Neural cell (in vitro differentiated cells): ENCODE results near the gene PGAP6. TPM values are rescaled to one million over a fixed set of nuclear protein-coding genes. Genes with fewer than 3 reads are reported as not detected.
"Not testable (repeated sequence)": the region's sequence is repeated elsewhere in the genome, so short reads cannot be mapped to it uniquely, and the experiment has no call there.

ENCODE experiments used
- H2AFZ ChIP-seq: fragments of 200-600, 300-800 bp; sonication (generic), shearing (Covaris generic); 2 replicates; pipeline ENCODE4 v1.6.0; 2014; ENCODE audit warnings: low read depth, mild to moderate bottlenecking, antibody characterized with exemption, low read length, moderate library complexity
- H3F3A ChIP-seq: fragments of 200-600 bp; shearing (Covaris generic); 2 replicates; pipeline ENCODE4 v1.6.1; 2016; ENCODE audit warnings: mild to moderate bottlenecking, moderate library complexity, mixed read lengths, antibody characterized with exemption, low read length; ENCODE audit not compliant: insufficient read depth, poor library complexity, severe bottlenecking
- H3K27ac ChIP-seq: fragments of 200-600, 300-800 bp; sonication (generic), shearing (Covaris generic); 2 replicates; pipeline ENCODE4 v1.5.1; 2014; ENCODE audit warnings: mild to moderate bottlenecking, low read length, moderate library complexity
- H3K27me3 ChIP-seq: fragments of 300-800, 200-600 bp; sonication (generic), shearing (Covaris generic); 2 replicates; pipeline ENCODE4 v1.6.0; 2014; ENCODE audit warnings: mild to moderate bottlenecking, low read depth, low read length, moderate library complexity; ENCODE audit not compliant: insufficient read depth
- H3K36me3 ChIP-seq: fragments of 300-800, 200-600 bp; sonication (generic), shearing (Covaris generic); 2 replicates; pipeline ENCODE4 v1.5.1; 2014; ENCODE audit warnings: mild to moderate bottlenecking, antibody characterized with exemption, low read length, moderate library complexity; ENCODE audit not compliant: insufficient read depth
- H3K4me2 ChIP-seq: fragments of 300-800, 200-600 bp; sonication (generic), shearing (Covaris generic); 2 replicates; pipeline ENCODE4 v1.6.0; 2014; ENCODE audit warnings: mild to moderate bottlenecking, low read length
- H3K4me3 ChIP-seq: fragments of 300-800, 200-600 bp; sonication (generic), shearing (Covaris generic); 2 replicates; pipeline ENCODE4 v1.5.1; 2014; ENCODE audit warnings: mild to moderate bottlenecking, low read length, moderate library complexity
- H3K79me2 ChIP-seq: fragments of 200-600 bp; shearing (Covaris generic); replicated peaks from 2 replicates; pipeline ENCODE4 v1.6.0; 2014; ENCODE audit warnings: mild to moderate bottlenecking, low read length, moderate library complexity; ENCODE audit not compliant: insufficient read depth
- H3K9ac ChIP-seq: fragments of 300-800, 200-600 bp; sonication (generic), shearing (Covaris generic); 2 replicates; pipeline ENCODE4 v1.6.1; 2016; ENCODE audit warnings: mild to moderate bottlenecking, low read length, mixed read lengths
- H3K9me2 ChIP-seq: fragments of 200-600 bp; shearing (Covaris generic); 2 replicates; pipeline ENCODE4 v1.6.1; 2016; ENCODE audit warnings: mild to moderate bottlenecking, low read length, mixed read lengths; ENCODE audit not compliant: insufficient read depth
- H3K9me3 ChIP-seq: fragments of 200-600, 300-800 bp; sonication (generic), shearing (Covaris generic); 2 replicates; pipeline ENCODE4 v1.6.1; 2016; ENCODE audit warnings: mild to moderate bottlenecking, mixed run types, low read length, moderate library complexity, mixed read lengths
- H4K20me1 ChIP-seq: fragments of 200-600 bp; shearing (Covaris generic); 2 replicates; pipeline ENCODE4 v1.6.1; 2016; ENCODE audit warnings: mild to moderate bottlenecking, mixed run types; ENCODE audit not compliant: insufficient read depth
- EZH2 ChIP-seq: fragments of 200-600, 300-800 bp; shearing (Covaris generic), sonication (generic); IDR thresholded peaks from 2 replicates; pipeline ENCODE4 v1.6.1; 2014; ENCODE audit warnings: antibody characterized with exemption, low read length, borderline replicate concordance, mild to moderate bottlenecking; ENCODE audit not compliant: insufficient read depth, poor library complexity, severe bottlenecking
- MXI1 ChIP-seq: fragments of 450-650 bp; conservative IDR thresholded peaks from 2 replicates; pipeline ENCODE4 v1.6.1; 2014; ENCODE audit warnings: antibody characterized with exemption, mild to moderate bottlenecking; ENCODE audit not compliant: poor library complexity, severe bottlenecking
- POLR2AphosphoS5 ChIP-seq: IDR thresholded peaks from 2 replicates; pipeline ENCODE4 v1.6.1; 2012
- RAD21 ChIP-seq: fragments of 450-650 bp; conservative IDR thresholded peaks from 2 replicates; pipeline ENCODE4 v1.6.1; 2014; ENCODE audit warnings: antibody characterized with exemption, mild to moderate bottlenecking, moderate library complexity
- SMC3 ChIP-seq: fragments of 450-650 bp; conservative IDR thresholded peaks from 2 replicates; pipeline ENCODE4 v1.6.1; 2014; ENCODE audit warnings: antibody characterized with exemption, mild to moderate bottlenecking, moderate library complexity; ENCODE audit not compliant: poor library complexity
- TAF1 ChIP-seq: IDR thresholded peaks from 2 replicates; pipeline ENCODE4 v1.6.1; 2012; ENCODE audit warnings: low read depth
- polyA plus RNA-seq: library from polyadenylated mRNA; depleted of rRNA; stranded (reverse); fragments of >200 nt; gene quantifications from 2 replicates; pipeline ENCODE4 v1.2.3, GENCODE V29; 2014
- TF ChIP-seq, protein P1 (sequence below): fragments of 450-650 bp; IDR thresholded peaks from 2 replicates; pipeline ENCODE4 v1.5.1; 2014; ENCODE audit warnings: antibody characterized with exemption, mild to moderate bottlenecking, moderate library complexity; ENCODE audit not compliant: poor library complexity, severe bottlenecking
- TF ChIP-seq, protein P2 (sequence below): IDR thresholded peaks from 2 replicates; pipeline ENCODE4 v1.6.1; 2012; ENCODE audit warnings: borderline replicate concordance

Gene PGAP6
- polyA plus RNA-seq, 1 donor from 2014 or later, result 47.3 TPM

DNA sequence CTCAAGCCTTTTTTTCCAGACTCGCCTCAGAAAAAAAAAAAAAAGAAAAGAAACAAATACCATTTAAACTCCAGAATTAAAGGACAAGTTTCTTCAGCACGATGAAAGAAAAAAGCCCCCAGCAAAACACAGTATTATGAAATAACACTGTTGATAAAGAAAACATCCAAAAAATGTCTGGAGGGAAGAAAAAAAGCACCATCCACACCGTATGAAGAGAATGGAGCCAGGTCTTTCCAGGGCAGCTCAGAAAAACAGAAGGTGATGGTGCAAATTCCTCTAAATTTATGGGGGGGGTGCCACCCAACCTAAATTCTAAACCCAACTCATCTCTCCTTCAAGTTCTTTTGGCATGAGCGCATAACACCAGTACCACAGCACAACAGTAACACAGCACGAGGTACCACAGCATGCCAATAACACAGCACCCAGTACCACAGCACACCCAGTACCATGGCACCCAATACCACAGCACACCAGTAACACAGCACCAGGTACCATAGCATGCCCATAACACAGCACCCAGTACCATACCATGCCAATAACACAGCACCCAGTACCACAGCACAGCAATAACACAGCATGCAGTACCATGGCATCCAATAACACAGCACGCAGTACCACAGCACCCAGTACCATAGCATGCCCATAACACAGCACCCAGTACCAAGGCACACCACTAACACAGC, 48.2 kb downstream of the PGAP6 start (continued):
- TF ChIP-seq, protein P1, sequence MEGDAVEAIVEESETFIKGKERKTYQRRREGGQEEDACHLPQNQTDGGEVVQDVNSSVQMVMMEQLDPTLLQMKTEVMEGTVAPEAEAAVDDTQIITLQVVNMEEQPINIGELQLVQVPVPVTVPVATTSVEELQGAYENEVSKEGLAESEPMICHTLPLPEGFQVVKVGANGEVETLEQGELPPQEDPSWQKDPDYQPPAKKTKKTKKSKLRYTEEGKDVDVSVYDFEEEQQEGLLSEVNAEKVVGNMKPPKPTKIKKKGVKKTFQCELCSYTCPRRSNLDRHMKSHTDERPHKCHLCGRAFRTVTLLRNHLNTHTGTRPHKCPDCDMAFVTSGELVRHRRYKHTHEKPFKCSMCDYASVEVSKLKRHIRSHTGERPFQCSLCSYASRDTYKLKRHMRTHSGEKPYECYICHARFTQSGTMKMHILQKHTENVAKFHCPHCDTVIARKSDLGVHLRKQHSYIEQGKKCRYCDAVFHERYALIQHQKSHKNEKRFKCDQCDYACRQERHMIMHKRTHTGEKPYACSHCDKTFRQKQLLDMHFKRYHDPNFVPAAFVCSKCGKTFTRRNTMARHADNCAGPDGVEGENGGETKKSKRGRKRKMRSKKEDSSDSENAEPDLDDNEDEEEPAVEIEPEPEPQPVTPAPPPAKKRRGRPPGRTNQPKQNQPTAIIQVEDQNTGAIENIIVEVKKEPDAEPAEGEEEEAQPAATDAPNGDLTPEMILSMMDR, result no peak
- no peak for TF ChIP-seq SMC3
- no peak for TF ChIP-seq MXI1

DNA sequence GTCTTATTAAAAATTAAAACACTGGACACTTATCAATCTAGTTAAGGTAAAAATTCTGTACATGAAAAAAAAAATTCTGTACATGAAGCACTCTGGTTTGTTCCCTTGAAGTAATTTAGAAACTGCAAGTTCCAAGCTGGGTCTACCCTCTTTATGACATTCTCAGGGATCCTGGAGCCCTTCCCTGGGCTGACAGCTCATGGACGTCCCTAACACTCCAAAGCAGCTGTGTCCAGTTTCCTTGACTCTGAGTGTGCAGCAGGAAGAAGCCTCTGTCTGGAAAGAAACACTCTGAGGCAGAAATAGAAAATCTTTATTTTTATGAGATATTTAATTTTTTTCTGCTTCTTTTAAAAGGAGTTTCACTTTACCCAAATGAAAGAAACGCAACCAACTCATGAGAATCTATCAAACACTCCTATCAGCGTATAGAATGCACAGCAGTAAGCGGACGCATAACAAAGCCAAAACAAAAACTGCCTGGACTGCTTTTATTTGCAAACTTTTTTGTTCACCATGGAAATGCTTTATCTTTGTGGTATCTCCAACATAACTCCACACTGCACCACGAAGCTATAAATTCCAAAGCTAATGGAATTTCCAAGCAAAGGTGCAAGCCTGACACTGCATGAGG, 50.5 kb downstream of the PGAP6 start:
- not testable (repeated sequence) for H3F3A ChIP-seq, H3K9me2 ChIP-seq, H3K9me3 ChIP-seq, H3K4me3 ChIP-seq, H2AFZ ChIP-seq, H4K20me1 ChIP-seq, H3K27me3 ChIP-seq, H3K9ac ChIP-seq, H3K36me3 ChIP-seq
- Histone ChIP-seq H3K79me2 (peaks cover 19% of the 10 kb centered on the region), H3K27ac (peak overlapping the region; percentile 5), H3K4me2 (peak overlapping the region; percentile 30)

DNA sequence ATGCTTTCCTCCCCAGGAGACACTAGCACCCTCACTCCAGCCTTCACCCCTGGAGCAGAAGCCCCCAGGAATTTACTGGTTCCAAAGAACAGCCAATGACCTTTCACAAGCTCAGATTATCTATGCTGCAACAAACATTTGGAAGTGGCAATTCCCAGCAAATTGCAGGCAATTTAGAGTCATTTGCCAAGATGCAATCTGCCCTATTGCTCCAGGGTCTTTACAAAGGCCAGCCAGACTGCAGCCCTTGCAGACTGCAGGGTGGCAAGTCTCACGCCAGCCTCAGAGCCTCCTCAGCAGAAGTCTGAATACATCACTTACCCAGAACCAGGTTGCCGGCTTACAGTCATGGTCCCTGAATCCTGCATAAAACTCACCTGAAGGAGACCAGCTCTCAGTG, 51.0 kb downstream of the PGAP6 start:
- TF ChIP-seq POLR2AphosphoS5, result peak; percentile 26
- no peak for TF ChIP-seq RAD21
- no peak for TF ChIP-seq TAF1
- no peak for TF ChIP-seq SMC3
- peaks cover 19% of the 10 kb centered on the region for H3K79me2 ChIP-seq
- H3K36me3 ChIP-seq, result no peaks in the 10 kb centered on the region
- no peaks in the 10 kb centered on the region for H3K9me2 ChIP-seq
- peaks cover 6% of the 10 kb centered on the region for H3F3A ChIP-seq
- H3K4me3 ChIP-seq, result peak overlapping the region; percentile 16
- peak overlapping the region; percentile 16 for H3K27ac ChIP-seq
- H3K27me3 ChIP-seq, result no peaks in the 10 kb centered on the region
- no peak overlapping the region for H3K9ac ChIP-seq
- H2AFZ ChIP-seq, result no peak overlapping the region
- H3K4me2 ChIP-seq, result peak overlapping the region; percentile 30
- no peaks in the 10 kb centered on the region for H4K20me1 ChIP-seq
- no peaks in the 10 kb centered on the region for H3K9me3 ChIP-seq

DNA sequence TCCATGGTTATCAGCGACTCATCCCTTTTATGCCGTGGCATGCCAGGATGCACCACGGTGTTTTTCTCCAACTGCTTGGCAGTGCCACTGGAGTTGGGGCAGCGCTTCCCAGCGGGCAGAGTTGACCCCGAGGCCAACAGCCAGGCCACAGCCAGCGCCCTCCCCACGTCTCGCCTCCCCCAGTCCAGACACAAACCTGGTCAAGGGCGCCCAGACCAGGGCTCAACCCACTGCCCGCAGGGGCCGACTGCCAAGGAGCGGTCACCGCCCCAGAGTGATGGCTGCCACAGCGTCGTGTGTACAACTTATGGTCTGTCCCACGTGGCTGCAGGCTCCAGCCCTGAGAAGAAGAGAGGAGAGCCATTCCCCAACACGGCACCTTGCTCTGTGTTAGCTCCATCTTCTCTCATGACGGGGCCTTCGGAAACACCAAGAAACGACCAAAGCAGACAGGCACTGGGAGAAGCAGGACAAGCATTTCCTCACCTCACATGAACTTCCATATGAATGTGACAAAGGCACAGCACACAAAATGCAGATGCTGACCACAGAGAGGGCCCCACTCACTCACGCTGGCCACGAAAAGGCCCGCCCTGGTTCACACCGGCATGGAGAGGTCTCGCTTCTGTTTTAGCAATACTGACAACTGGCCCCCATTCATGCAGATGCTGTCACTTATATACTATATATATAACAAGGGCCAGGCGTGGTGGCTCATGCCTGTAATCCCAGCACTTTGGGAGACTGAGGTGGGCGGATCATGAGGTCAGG, 56.2 kb downstream of the PGAP6 start:
- TF ChIP-seq, protein P2, sequence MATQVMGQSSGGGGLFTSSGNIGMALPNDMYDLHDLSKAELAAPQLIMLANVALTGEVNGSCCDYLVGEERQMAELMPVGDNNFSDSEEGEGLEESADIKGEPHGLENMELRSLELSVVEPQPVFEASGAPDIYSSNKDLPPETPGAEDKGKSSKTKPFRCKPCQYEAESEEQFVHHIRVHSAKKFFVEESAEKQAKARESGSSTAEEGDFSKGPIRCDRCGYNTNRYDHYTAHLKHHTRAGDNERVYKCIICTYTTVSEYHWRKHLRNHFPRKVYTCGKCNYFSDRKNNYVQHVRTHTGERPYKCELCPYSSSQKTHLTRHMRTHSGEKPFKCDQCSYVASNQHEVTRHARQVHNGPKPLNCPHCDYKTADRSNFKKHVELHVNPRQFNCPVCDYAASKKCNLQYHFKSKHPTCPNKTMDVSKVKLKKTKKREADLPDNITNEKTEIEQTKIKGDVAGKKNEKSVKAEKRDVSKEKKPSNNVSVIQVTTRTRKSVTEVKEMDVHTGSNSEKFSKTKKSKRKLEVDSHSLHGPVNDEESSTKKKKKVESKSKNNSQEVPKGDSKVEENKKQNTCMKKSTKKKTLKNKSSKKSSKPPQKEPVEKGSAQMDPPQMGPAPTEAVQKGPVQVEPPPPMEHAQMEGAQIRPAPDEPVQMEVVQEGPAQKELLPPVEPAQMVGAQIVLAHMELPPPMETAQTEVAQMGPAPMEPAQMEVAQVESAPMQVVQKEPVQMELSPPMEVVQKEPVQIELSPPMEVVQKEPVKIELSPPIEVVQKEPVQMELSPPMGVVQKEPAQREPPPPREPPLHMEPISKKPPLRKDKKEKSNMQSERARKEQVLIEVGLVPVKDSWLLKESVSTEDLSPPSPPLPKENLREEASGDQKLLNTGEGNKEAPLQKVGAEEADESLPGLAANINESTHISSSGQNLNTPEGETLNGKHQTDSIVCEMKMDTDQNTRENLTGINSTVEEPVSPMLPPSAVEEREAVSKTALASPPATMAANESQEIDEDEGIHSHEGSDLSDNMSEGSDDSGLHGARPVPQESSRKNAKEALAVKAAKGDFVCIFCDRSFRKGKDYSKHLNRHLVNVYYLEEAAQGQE, result no peak
- TF ChIP-seq POLR2AphosphoS5 (no peak), MXI1 (no peak), EZH2 (no peak), RAD21 (no peak)
- no peak overlapping the region for H3K4me2 ChIP-seq
- H3K9me3 ChIP-seq, result no peaks in the 10 kb centered on the region
- no peak overlapping the region for H3K4me3 ChIP-seq
- no peak overlapping the region for H3K9ac ChIP-seq
- H3K79me2 ChIP-seq, result no peaks in the 10 kb centered on the region
- no peak overlapping the region for H3K27ac ChIP-seq
- peaks cover 6% of the 10 kb centered on the region for H3F3A ChIP-seq
- no peaks in the 10 kb centered on the region for H3K27me3 ChIP-seq
- H4K20me1 ChIP-seq, result no peaks in the 10 kb centered on the region
- H3K36me3 ChIP-seq, result no peaks in the 10 kb centered on the region
- no peak overlapping the region for H2AFZ ChIP-seq
- H3K9me2 ChIP-seq, result no peaks in the 10 kb centered on the region
